Measurements from ENCODE around the gene M1AP. TPM values are rescaled to one million over a fixed set of nuclear protein-coding genes. Genes with fewer than 3 reads are reported as not detected.

The M1AP gene
- total RNA-seq, 1 donor from 2014 or later, result 0.81 TPM

DNA sequence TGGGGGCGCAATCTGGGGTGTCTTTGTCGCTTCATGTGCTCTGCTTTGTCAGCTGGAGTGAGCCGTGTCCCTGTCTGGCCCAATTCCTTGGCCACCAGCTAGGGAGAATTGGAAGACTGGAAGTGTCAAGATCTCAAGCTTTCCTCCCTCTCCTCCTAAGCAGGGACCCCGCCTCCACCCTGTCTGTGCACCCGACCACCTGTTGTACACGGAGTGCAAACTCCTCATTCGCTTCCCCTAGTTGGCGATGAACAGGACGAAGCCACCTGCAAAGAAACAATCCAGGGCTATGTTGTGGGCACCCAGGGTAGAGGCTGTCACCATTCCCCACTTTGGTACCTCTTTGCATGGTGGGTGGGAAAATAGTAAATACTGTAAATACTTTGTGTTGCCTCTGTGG lies 120.4 kb downstream of the M1AP start:
- Mint-ChIP-seq H3K4me1 (ENCODE audit: low read depth, unreplicated experiment) (peaks cover 19% of the 10 kb centered on the region), H3K4me3 (ENCODE audit: unreplicated experiment) (peak overlapping the region; percentile 96), H3K27me3 (ENCODE audit: unreplicated experiment) (peaks cover 11% of the 10 kb centered on the region), H3K9me3 (ENCODE audit: unreplicated experiment) (peaks cover 20% of the 10 kb centered on the region), H3K36me3 (ENCODE audit: unreplicated experiment) (peaks cover 9% of the 10 kb centered on the region), H3K27ac (ENCODE audit: unreplicated experiment) (no peak overlapping the region)
- DNase-seq, result no peak
- TF ChIP-seq, protein P1, sequence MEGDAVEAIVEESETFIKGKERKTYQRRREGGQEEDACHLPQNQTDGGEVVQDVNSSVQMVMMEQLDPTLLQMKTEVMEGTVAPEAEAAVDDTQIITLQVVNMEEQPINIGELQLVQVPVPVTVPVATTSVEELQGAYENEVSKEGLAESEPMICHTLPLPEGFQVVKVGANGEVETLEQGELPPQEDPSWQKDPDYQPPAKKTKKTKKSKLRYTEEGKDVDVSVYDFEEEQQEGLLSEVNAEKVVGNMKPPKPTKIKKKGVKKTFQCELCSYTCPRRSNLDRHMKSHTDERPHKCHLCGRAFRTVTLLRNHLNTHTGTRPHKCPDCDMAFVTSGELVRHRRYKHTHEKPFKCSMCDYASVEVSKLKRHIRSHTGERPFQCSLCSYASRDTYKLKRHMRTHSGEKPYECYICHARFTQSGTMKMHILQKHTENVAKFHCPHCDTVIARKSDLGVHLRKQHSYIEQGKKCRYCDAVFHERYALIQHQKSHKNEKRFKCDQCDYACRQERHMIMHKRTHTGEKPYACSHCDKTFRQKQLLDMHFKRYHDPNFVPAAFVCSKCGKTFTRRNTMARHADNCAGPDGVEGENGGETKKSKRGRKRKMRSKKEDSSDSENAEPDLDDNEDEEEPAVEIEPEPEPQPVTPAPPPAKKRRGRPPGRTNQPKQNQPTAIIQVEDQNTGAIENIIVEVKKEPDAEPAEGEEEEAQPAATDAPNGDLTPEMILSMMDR (IDR thresholded peaks at IDR 0.05; ENCODE audit: partially characterized antibody, unreplicated experiment), result no peak

DNA sequence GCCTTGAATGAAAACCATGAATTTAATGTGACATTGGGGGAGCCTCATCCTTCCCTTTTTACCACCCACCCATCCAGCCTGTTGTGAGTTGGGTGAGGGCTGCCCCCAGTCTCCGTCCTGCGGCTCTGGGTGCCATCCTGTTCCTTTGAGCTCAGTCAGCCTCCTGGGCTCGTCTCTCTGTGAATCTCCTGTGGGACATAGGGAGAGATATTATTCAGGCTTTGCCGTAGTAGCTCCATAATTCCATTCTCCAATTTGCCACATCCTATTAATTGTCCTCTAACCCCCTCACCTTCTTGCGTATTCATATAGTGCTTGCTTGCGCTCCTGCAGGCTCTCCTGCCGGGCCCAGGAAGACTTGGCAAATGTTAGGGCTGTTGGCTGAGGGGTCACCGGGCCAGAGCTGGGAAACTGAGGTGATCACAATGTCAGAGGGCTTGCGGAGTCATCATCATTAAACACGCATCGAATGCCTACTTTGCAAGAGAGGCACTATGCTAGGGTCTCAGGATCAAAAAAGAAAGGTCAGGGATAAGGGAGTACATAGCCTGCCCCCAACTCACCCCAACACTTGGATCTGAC lies 121.4 kb downstream of the M1AP start:
- peaks cover 19% of the 10 kb centered on the region for H3K27me3 Mint-ChIP-seq (ENCODE audit: unreplicated experiment)
- H3K4me3 Mint-ChIP-seq (ENCODE audit: unreplicated experiment), result no peak overlapping the region
- no peak overlapping the region for H3K27ac Mint-ChIP-seq (ENCODE audit: unreplicated experiment)
- TF ChIP-seq, protein P1 (IDR thresholded peaks at IDR 0.05; ENCODE audit: partially characterized antibody, unreplicated experiment), result no peak
- peaks cover 18% of the 10 kb centered on the region for H3K9me3 Mint-ChIP-seq (ENCODE audit: unreplicated experiment)
- H3K4me1 Mint-ChIP-seq (ENCODE audit: low read depth, unreplicated experiment), result peaks cover 9% of the 10 kb centered on the region
- H3K36me3 Mint-ChIP-seq (ENCODE audit: unreplicated experiment), result peaks cover 9% of the 10 kb centered on the region
- no peak for DNase-seq

DNA sequence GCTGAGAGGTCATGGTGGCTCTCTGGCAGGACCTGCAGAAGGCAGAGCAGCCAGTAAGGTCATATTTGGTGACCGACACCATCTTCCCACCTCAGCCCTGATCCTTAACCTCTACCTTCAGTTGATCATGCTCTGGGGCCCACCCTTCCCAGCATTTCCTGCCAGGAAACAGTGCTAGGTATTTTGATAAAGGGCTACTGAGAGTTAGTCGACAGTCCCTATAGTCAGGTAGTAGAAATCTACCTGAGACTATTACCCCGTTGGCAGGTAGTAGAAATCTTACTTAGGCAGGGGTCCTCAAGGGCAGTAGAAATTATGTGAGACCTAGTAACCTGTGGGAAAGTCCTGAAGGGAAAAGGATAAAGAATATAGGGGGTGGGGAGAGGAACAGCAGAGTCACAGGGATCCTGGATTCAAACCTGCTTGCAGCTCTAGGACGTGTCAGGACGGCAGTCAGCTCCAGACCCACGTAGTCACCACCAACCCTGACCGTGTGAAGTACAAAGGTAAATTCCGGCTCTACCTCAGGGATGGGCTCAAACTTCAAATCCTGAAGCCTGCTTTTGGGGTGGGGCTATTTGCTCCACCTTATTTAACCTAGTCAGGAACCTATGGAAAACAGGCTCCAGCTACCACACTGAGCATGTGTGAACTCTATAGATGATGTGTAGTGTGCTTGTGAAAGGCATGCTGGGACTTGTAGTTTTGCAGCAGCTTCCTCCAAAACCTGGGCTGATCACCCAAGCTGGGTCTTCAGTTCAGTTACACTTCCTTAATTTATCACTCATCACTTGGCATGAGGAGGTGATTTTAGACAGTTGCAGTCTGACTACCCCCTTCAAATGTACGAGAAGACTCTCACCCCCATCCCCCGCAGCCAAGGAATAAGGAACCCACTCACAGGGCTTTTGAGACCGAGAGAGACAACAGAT lies 122.1 kb downstream of the M1AP start, which contains the start of gene DQX1:
Gene DQX1, minus strand, starts transcription at position 515 of the 932 bp plus-strand sequence. Its CDS starts 502 bp downstream, at position 13.
- peak within 1 kb of the TSS; percentile 22 for H3K27ac Mint-ChIP-seq (ENCODE audit: unreplicated experiment)
- TF ChIP-seq, protein P1 (IDR thresholded peaks at IDR 0.05; ENCODE audit: partially characterized antibody, unreplicated experiment), result no peak
- peaks cover 3% of the 10 kb centered on the region for H3K4me1 Mint-ChIP-seq (ENCODE audit: low read depth, unreplicated experiment)
- peaks cover 9% of the 10 kb centered on the region for H3K36me3 Mint-ChIP-seq (ENCODE audit: unreplicated experiment)
- peaks cover 15% of the 10 kb centered on the region for H3K9me3 Mint-ChIP-seq (ENCODE audit: unreplicated experiment)
- no peak within 1 kb of the TSS for H3K4me3 Mint-ChIP-seq (ENCODE audit: unreplicated experiment)
- no peak for DNase-seq
- H3K27me3 Mint-ChIP-seq (ENCODE audit: unreplicated experiment), result peaks cover 24% of the 10 kb centered on the region

DNA sequence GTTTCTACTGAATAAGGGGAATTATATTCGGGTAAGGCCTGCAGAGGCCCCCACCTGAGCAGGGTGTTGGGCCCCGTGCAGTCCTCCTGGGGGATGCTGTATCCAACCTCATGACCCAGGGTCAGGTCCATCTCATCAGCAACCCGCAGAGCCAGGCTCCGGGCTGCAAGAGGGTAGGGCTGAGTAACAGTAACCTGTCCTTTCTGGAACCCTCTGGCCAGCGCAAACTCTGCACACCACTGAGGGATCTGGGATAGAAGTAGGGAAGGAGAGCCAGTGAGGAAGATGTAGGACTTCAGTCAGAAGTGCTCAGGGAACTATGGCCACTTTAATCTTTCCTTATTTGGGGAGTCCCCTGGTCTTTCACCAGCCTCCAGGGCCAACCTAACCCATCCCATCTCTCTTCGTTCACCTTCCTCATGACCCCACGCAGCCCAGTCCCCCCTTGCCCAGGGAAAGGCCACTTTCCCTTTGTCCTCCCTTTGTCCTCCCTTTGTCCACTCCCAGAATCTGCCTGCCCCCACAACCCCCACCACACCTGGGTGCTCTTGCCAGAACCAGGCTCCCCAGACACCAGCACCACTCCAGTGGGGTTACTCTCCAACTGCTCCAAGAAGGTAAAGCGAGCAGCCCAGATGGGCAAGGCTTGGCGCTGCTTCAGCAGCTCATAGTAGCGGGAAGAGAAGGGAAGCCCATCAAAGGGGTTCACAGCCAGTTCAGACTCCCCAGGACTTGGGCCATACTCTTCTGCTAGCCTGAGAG lies 123.0 kb downstream of the M1AP start:
- peaks cover 27% of the 10 kb centered on the region for H3K27me3 Mint-ChIP-seq (ENCODE audit: unreplicated experiment)
- H3K27ac Mint-ChIP-seq (ENCODE audit: unreplicated experiment), result no peak overlapping the region
- TF ChIP-seq, protein P1 (IDR thresholded peaks at IDR 0.05; ENCODE audit: partially characterized antibody, unreplicated experiment), result no peak
- peaks cover 9% of the 10 kb centered on the region for H3K36me3 Mint-ChIP-seq (ENCODE audit: unreplicated experiment)
- no peaks in the 10 kb centered on the region for H3K4me1 Mint-ChIP-seq (ENCODE audit: low read depth, unreplicated experiment)
- DNase-seq, result no peak
- no peak overlapping the region for H3K4me3 Mint-ChIP-seq (ENCODE audit: unreplicated experiment)
- H3K9me3 Mint-ChIP-seq (ENCODE audit: unreplicated experiment), result peaks cover 15% of the 10 kb centered on the region
